ENCODE measurements around the gene SNX24.

GRCh38 chr5:122871661-122872060, 26.2 kb downstream of the SNX24 start:
- TF ChIP-seq CTCF (IDR thresholded peaks at IDR 0.05; ENCODE audit: low read depth, low read length), result no peak
- no peak for TF ChIP-seq POLR2A (IDR thresholded peaks at IDR 0.05; ENCODE audit: extremely low read depth, insufficient read length)

Measured in NB4 (cell line).